Lung (tissue), 12 donors: Measurements from ENCODE around the gene NPTN. TPM values are rescaled to one million over a fixed set of nuclear protein-coding genes. Genes with fewer than 3 reads are reported as not detected.

Experiments
- ATAC-seq: fragments of 200-7000 bp; cut with Tn5 transposase; one replicate; pipeline ENCODE4 v1.9.1; 2020; ENCODE audit warnings: moderate number of reproducible peaks; ENCODE audit not compliant: insufficient read depth, low FRiP score
- DNase-seq, 3 donors: peaks; one replicate each; pipeline ENCODE4 v3.0.0-alpha.2; 2013 to 2017
- H3K27ac ChIP-seq, 2 donors: one replicate each; pipeline ENCODE4 v1.5.1; 2013; ENCODE audit warnings: mild to moderate bottlenecking in 2 of 2, moderate library complexity in 2 of 2, control low read depth in 1 of 2, inconsistent platforms in 1 of 2, low read depth in 1 of 2, low read length in 1 of 2
- H3K27me3 ChIP-seq, 3 donors: one replicate each; pipeline ENCODE4 v1.5.1; 2013; ENCODE audit warnings: low read length in 2 of 3; ENCODE audit not compliant: control insufficient read depth in 3 of 3, insufficient read depth in 3 of 3
- H3K36me3 ChIP-seq, 4 donors: one replicate each; pipeline ENCODE4 v1.5.1; 2013; ENCODE audit warnings: low read length in 4 of 4, mild to moderate bottlenecking in 1 of 4, moderate library complexity in 1 of 4; ENCODE audit not compliant: control insufficient read depth in 4 of 4, insufficient read depth in 4 of 4
- H3K4me1 ChIP-seq, 5 donors: one replicate each; pipeline ENCODE4 v1.5.1; 2013; ENCODE audit warnings: low read length in 5 of 5, mild to moderate bottlenecking in 2 of 5, moderate library complexity in 1 of 5; ENCODE audit not compliant: control insufficient read depth in 5 of 5, insufficient read depth in 5 of 5
- H3K4me3 ChIP-seq: one replicate; pipeline ENCODE4 v1.5.1; 2013; ENCODE audit warnings: mild to moderate bottlenecking, control low read depth, moderate library complexity
- H3K9ac ChIP-seq, 2 donors: one replicate each; pipeline ENCODE4 v1.5.1; 2013; ENCODE audit warnings: low read length in 2 of 2, control low read depth in 1 of 2; ENCODE audit not compliant: insufficient read depth in 1 of 2
- H3K9me3 ChIP-seq, 4 donors: one replicate each; pipeline ENCODE4 v1.5.1; 2013; ENCODE audit warnings: low read length in 3 of 4, mild to moderate bottlenecking in 1 of 4, moderate library complexity in 1 of 4; ENCODE audit not compliant: control insufficient read depth in 4 of 4, insufficient read depth in 3 of 4
- CTCF ChIP-seq: IDR thresholded peaks from 2 replicates; pipeline ENCODE4 v1.5.1; 2012; ENCODE audit warnings: mild to moderate bottlenecking; ENCODE audit errors: control extremely low read depth, extremely low read depth
- WGBS, 2 donors: extraction: QIAGEN DNeasy Blood & Tissue Kit; methylation state at CpG; one replicate each; pipeline ENCODE4 v1.1.7; 2013; 5-methylcytosine and 5-hydroxymethylcytosine counted together
- polyA plus RNA-seq, 2 donors: library from polyadenylated mRNA; stranded (reverse); fragments of 200-250 nt; gene quantifications; one replicate each; pipeline ENCODE4 v1.2.1, GENCODE V29; 2013
- total RNA-seq, 2 donors: library from RNA; depleted of rRNA in 1 of 2; stranded (reverse); fragments of >200 nt in 1 of 2; gene quantifications; one replicate each; pipeline ENCODE4 v1.2.1, GENCODE V29; 2014 to 2021
- donor health status: control.
- donor health status: control.
- donor health status: Bipolar disorder and iron deficiency.
- donor health status: healthy.
- donor health status: DM: yes; HTN: yes; CAD: no.

The NPTN gene
- total and polyA plus RNA-seq, 4 donors: 34.1 to 148 (median 122) TPM

DNA sequence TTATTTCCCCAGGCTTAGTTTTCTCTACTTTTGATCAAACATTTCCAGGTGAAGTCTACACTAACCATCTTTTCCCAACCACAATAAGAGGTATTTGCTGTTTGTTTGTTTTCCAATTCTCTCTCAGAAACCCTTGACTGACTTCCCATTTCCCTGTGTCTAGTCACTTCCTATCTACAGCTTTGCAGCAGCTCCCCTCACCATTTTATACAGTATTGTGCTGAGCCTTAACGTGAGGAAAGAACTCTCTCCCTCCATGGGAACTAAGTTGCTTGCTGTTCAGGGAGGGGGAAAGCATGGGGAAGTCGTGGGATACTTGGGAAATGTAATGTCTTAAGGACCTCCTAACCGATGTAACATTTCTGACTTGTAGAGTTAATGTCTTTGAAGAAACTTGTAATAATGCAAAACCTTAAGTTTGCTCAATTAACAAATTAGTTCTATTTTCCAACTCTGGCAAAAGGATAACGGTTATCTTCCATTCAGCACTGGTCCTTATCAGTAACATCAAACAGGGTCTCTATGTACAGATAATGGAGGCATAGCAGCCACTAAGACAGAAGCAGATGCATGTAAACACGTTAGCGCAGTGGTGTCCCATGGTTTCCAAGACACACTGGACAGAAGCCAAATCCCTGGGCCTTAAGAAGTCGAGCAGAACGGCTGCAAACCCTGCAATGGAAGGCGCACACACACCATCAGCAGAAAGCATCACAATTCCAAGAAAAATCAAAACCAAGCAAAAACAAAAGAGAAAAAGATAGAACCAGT lies 39.7 kb downstream of the NPTN start:
- DNase-seq (peak; percentile 87 to 98 (median 97)), ATAC-seq (no peak)
- H3K36me3 ChIP-seq: peaks cover 0 to 28% (median 12%) of the 10 kb centered on the region in 4 donors
- H3K27me3 ChIP-seq: no peaks in the 10 kb centered on the region
- no peak overlapping the region for H3K4me3 ChIP-seq
- H3K9me3 ChIP-seq: no peaks in the 10 kb centered on the region
- H3K27ac ChIP-seq: no peak overlapping the region
- peaks cover 5 to 45% (median 9%) of the 10 kb centered on the region in 5 donors for H3K4me1 ChIP-seq
- no peak overlapping the region for H3K9ac ChIP-seq
- TF ChIP-seq CTCF: no peak
- WGBS, 2 donors: 51 to 52% methylated on average over 9 of the region's 9 CpGs

DNA sequence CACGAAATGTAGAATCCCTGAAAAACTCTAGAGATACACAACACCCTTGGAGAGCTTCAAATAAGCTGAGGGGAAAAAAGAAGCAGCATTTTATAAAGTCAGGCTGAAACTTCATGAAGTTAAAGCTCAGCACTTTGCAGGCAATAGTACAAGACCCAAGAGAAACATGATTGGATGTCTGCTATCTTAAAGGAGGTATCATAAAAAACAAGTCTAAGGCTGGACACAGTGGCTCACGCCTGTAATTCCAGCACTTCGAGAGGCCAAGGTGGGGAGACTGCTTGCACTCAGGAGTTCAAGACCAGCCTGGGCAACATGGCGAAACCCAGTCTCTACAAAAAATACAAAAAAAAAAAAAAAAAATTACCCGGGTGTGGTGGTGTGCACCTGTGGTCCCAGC lies 42.9 kb downstream of the NPTN start:
- Histone ChIP-seq H3K27ac (no peak overlapping the region), H3K4me3 (no peak overlapping the region), H3K27me3 (no peaks in the 10 kb centered on the region), H3K9ac (no peak overlapping the region), H3K9me3 (no peaks in the 10 kb centered on the region), H3K4me1 (peaks cover 4 to 19% (median 7%) of the 10 kb centered on the region in 5 donors), H3K36me3 (peaks cover 19 to 49% (median 30%) of the 10 kb centered on the region in 4 donors)
- TF ChIP-seq CTCF: no peak
- no peak for DNase-seq
- ATAC-seq: no peak
- 93 to 96% methylated on average over 5 of the region's 5 CpGs for WGBS, 2 donors

DNA sequence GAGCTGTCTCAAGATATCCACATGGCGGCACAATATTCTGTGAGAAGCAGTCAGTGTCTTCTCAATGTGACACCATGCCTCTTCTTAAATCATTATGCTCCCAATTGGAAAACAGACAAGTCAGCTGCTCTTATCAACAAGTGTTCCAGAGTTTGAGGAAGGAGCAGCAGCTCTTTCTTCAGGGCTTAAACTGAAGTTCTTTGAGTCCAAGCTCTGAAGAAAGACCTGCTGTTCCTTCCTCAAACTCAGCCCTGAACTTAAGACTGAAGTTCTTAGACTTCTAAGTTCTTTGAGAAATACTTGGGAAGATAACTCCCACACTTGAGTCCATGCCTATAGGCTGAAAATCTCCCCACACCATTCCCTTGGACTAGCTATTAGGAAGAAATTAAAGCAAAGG lies 43.4 kb downstream of the NPTN start:
- 96% methylated on average over 1 of the region's 1 CpG for WGBS, 2 donors
- Histone ChIP-seq H3K27ac (no peak overlapping the region), H3K9me3 (no peaks in the 10 kb centered on the region), H3K4me3 (no peak overlapping the region), H3K36me3 (peaks cover 19 to 50% (median 32%) of the 10 kb centered on the region in 4 donors), H3K4me1 (peaks cover 4 to 14% (median 7%) of the 10 kb centered on the region in 5 donors), H3K9ac (no peak overlapping the region), H3K27me3 (no peaks in the 10 kb centered on the region)
- TF ChIP-seq CTCF: no peak
- DNase-seq: no peak
- ATAC-seq: no peak
